Skin of body (tissue), 2 donors: ENCODE data around the gene CSNK2B. TPM values are rescaled to one million over a fixed set of nuclear protein-coding genes. Genes with fewer than 3 reads are reported as not detected.
"Not testable (repeated sequence)": the region's sequence is repeated elsewhere in the genome, so short reads cannot be mapped to it uniquely, and the experiment has no call there.

ENCODE experiments used
- DNase-seq: peaks from one replicate; lab custom pipeline; 2025; lab: John Stamatoyannopoulos, UW
- total RNA-seq: library from RNA; depleted of rRNA; stranded (reverse); fragments of >200 nt; gene quantifications from one replicate; pipeline ENCODE4 v1.2.3, GENCODE V29; 2014

CSNK2B gene
- total RNA-seq, 1 donor from 2014 or later = 75.8 TPM

DNA sequence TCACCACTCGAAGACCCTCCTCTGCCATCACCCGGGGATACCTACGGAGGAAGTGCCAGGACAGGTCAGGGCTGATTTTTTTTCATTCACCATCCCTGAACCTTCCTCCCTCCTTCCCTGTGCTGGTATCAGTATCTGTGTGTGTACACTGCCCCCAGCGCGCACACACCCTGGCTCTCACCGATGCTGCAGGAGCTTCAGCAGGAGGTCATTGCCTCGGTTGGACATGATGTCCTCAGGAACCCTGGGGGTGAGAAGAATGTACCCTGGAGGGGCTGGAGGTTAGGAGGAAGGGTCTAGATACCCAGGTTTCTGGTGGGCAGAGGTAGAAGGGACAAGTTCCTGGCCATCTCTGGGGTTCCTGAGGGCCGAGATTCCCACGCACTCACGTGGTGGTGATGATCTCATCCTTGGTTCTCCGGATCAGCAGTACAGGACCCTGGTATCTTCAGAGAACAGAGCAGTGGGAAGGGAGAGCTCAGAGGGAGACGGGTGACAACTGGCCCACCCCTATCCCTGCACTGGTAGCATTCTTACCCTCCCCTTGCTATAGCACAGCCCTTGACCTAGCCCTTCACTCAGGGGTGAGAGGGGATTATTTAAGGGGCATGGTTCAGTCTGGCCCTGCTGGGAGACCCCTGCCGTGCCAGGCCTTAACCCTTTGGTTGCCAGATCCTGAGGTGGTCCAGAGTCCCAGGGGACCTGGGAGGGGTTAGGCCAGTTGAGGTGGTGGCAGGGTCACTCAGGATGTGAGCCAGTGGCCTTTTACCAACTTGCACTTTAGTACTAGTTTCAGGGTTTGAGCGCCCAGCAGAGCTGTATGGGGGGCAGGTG lies 22.2 kb downstream of the CSNK2B start:
- no peak for DNase-seq

DNA sequence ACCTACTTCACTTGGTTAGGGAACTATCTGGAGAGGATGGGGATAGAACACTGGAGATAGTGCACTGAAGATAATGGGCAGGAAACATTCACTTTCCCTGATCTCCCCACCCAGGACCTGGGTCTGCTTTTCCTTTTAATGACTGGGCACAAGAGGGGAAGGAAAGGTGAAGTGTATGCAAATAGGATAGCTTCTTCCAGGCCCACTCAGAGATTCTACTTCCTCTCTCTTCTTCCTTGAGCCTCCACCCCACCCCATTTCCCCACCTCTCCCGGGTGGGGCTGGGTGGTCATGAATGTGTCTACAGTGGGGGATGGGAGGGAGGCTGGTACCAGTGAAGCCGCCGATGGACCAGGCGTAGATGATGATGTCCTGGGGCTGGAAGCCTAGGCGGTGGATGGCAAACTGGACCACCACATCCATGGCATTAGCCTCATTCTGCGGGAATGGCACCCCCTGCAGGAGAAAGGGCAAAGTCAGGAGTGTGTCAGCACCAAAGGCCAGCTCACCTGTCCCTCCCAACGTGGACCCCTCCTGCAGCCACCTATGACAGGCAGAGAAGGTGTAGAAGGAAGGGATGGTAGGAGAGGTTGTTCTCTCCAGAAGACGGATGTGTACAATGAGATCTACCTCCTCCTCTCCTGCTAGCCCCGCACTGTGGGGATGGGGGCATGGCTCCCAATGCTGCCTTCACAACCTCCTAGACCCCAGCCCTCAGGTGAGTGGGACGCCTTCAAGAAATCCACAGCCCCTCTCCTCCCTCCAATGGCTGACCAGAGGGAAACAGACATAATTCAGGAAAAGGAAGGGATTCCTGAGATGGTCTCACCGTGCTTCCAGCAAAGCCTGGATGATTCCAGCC lies 23.6 kb downstream of the CSNK2B start:
- DNase-seq = no peak

DNA sequence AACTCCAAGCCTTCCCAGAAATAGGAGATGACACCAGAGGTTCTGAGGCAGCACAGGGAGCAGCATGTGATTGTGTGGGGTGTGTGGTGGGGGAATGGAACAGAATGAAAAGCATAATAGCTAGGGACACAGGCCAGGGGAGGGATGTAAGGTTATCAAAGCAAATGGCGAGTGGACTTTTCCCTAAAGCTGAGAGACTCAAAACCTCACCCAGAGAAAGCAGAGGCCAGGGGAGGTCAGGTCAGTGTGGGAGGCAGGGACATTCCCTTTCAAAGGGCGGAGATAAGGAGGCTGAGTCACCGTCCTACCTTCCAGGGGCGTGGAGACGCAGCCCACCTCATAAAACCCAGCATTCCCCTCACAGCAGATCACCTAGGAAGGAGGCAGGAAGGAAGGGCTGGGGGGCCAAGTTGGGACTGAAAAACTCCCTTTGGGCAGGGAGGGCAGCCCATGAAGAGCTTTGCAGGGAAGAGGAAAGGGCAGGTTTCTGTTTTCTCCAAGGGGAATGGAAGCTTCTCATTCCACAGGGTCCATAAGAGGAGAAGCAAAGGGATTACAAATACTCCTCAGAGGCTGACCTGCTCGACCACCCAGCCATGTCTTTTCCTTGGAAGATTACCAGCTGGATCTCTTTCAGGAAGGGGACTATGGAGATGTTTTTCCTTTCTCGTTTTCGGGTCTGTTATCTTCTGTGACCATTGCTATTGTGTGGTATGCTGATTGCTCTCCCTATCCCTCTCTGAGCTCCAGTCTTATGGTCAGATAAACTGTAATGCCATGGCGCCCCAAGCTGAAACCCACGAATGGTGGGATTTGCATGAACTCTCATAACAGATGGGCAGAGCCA lies 24.6 kb downstream of the CSNK2B start:
- DNase-seq = no peak

DNA sequence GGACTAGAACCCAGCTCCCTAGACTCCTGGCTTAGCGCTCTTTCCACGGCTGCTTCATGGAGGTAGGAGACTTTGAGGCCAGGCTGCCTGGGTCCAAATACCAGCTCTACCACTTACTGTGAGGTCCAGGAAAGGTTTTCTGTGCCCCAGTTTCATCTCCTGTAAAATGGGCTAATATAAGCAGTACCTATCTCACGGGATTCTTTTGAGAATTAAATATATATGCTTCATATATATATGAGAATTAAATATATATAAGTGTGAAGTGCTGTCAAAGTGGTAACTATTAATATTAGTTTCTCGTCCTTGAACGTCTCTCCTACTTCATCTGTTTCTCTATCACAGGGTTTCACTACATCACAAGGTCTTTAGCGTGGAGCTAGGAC lies 25.2 kb downstream of the CSNK2B start:
- DNase-seq = no peak

DNA sequence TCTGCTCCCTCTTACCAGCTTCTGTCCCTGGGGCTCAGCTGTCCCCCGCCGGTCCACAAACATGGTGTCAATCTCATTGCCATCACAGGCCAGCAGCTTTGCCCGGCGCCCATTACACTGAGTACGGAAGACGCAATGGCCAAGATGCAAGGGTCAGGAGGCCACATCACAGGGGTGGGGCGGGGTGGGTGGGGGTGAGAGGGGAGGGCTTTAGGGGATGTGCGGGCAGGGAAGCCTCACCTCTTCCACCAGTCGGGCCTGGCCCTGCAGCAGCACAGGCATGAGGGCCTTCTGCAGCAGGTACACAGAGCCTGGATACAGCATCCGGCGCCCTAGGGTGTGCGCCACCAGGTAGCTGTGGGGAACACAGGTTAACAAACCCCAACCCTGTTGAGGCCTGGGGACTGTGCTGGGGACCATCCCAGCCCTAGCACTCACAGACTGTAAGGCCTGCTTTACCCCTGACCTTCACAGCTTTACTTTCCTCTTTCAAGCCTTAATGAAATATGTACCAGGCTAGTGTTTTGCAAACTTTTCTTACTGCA lies 25.8 kb downstream of the CSNK2B start:
- no peak for DNase-seq

DNA sequence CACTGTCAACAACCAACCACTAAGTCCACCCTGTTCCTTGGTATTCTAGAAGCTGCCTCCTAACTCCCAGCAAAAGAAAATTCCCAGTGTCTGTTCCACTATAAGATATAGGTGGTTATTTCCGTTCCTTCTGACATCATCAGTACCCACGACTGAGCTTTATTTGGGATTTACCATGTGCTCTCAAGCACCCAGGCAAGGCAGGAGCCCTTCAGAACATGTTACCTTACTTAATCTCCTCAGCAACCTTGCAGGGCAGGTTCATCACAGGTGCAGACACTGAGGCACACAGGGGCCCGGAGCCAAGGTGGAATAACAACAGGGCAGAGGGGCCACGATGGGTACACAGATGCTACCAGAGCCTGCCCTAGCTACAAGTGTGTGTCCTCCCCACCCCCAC lies 26.5 kb downstream of the CSNK2B start:
- no peak for DNase-seq

DNA sequence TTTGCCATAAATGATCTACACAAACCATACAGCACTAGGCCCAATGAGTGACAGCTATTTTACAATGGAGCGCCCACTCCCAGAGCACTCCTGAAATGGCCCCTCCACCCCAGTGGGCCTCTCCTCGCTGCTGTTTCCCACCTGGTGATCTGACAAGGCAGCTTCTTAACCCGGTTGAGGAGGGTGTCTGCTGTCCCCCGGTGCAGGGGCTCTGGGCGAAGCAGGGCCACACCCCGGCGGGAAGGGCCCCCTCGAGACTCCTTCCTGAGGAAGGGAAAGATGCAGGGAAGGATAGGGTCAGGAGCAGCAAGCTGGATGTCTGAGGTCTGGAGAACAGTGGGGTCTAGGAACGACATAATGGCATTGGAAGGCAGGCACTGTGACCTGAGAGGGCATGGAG lies 27.0 kb downstream of the CSNK2B start:
- no peak for DNase-seq

DNA sequence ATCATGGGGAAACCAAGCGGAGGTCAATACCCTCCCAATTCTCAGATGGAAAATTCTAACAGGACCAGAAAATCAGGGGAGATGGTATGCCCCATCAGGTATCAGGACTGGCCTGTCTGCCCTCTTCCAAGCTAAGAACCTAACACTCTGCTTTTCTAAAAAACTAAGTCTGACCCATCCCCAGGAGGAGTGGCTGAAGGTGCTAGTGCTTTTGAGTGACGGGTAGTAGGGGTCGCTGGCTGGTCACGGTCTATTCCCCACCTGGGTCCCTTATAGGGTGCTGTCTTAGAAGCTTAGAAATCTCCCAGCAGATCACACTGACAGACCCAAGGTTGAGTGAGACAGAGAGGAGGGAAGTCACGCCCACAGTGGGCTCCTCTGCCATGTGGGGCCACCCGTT lies 27.7 kb downstream of the CSNK2B start:
- DNase-seq = no peak

DNA sequence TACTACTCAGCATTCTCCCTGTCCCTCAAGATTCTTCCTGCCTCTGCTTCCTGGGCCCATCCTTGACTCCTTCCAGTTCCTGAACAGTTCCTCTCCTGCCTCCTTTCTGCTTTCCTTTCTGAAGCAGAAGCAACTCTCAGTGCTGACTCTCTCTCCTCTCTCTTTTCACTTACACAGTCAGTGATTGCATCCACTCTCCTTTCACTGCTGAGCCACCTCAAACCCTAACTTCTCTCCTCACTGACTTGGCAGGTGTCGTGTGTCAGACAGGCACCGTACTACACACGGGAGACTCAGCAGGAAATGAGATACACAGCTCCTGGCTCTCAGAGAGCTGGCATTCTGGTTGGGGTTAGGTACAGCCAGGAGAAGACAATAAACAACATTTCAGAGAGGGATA lies 31.7 kb downstream of the CSNK2B start:
- no peak for DNase-seq

DNA sequence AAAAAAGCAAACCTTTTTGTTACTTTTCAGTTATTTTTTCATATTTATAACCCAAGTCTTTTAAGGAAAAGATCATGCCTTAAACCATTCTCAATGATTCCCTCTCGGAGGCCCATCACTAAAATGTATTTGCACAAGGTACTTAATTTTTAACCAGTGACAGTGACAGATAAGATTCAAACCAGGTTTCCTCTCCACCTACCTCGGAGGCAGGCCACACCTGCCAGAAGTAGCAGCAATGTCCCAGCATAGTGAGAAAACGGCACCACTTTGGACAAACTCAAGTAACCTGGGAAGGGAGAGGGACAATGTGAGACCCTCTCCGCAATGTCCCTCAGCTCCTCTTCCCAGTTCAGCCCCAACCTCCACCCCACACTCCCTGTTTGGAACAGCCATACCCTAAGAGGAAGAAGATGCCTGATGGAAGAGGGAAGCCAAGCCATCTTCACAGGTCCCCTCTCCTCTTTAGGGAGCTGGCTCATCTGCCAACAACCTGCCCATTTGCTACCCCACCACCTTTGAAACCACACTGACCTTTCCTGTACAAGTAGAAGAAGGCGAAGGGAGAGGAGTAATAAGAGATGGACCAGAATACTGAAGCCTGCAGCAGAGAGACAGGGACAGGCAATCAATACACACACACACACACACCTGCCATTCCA lies 35.0 kb downstream of the CSNK2B start:
- no peak for DNase-seq

DNA sequence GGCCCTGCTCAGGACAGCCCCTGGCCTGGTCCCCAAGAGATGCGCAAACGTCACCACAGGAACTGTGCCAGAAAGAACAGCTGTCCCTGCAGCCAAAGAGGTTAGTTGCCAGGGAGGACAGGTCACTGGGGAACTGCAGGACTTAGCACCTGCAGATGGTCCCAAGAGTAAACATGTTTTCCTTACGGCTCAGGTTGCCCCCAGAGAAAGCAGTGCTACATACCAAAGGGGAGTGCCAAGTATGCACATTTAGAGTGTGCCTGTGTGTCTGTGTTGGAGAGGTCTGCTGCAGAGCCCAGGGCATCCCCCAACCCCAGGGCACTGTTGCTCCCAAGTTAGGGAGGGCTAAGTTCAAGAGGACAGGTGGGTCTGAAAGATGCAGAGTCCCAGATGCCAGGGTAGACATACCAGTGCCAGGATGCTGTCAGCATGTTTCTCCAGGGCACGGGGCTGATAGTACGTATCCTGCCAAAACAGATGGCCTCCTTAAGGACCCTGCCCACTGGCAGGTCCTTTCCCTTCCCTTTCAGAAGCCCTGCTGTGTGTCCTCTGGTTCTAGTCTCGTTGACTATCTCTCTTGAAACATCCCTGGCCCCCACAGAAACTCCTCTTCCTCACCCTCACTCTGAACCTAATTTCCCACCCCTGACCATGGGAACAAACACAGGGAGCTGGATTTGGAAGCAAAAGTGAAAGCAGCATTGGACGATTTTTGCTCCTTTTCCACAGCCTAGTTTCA lies 36.0 kb downstream of the CSNK2B start:
- DNase-seq = no peak

DNA sequence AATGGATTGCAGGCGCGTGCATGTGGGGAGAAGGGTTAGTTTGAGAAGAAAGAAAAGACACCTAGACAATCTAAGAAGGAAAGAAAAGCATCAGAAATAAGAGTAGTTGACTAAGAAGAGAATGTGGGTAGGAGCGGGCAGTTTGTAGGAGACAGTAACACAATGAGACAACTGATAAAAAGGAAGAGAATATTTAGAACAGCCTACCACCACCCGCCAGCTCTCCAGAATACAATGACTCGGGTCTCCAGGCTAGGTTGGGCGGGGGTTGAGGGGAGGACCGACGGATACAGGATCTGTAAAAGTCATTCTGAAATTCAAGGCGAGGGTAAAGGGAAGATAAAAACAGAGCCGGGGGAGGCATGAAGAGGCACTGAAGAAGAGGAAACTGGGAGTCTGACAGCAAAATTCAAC lies 36.5 kb downstream of the CSNK2B start:
- no peak for DNase-seq

DNA sequence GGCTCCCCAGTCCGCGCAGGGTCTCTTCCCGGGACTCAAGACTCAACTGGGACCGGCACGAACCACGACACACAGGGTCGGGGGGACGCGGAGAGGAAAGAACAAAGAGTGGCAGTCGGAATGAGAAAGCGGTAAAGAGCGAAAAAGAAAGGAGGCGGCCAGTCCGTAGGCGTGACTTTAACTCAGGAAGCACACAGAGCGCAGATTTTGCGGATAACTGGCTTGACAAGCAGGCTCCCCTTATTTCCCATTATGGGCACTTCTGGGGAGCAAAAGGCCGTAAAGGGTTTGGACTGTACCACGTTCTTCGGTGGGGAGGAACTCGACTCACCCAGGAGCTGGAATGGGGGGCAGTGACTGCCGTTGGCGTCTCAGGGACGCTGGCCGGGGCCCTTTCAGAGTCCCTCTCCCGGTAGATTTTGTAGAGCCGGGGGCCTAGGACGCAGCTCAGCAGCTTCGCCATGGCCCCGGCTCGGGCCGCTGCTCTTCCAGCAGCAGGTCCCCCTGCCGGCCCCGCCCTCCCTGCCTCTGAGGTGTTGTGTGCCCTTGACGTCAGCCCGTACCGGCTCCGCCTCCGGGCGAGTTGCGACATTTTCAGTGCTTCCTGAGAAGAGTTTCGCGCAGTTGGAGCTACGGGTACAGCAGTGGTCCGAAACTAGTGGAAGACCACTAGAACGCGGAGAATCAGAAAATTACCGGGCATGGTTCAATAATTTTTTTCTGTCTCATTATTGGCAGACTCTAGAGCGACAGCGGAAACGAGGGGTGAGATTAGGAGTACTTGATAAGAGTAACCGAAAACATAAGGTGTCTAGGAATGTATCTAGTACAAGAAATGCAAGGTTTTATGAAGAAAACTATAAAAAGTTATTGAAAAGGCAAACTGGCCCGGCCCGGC lies 37.2 kb downstream of the CSNK2B start, which contains the start of gene ABHD16A:
Gene ABHD16A, minus strand, starts transcription at position 506 of the 898 bp plus-strand sequence. Its CDS starts 43 bp downstream, at position 463.
- DNase-seq = peak; percentile 99

DNA sequence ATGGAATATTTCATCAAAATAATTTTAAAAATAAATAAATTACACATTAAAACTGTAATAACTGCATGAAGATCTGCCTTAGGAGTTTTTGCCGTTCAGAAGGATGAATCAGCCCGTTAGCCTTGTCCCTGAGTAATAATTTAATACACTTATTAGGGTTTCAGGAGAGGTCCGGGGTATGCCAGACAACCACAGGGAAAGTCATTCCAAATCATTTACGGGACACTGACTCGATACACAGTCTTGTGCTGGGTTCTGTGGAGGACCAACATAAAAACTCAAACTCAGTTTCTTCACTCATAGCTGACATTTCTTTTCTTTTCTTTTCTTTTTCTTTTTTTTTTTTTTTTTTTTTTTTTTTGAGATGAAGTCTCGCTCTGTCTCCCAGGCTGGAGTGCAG lies 40.1 kb downstream of the CSNK2B start:
- DNase-seq = no peak

DNA sequence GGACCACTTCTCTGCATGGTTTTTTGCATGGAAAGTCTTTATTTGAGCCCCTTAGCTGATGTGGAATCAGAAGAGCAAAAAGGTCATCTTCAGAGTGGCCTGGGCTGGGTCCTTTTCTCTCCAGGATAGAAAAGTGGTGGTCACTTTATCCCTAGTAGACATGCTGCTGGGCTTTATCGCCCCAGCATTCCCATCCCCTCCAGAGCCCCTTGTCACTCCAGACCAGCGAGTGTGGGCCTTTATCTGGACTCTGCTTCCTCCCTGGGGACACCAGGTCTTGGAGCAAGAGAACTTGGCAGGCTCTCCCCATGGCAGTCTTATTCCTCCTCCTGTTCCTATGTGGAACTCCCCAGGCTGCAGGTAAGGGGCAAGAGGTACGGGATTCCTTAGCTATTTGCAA lies 40.7 kb downstream of the CSNK2B start, which contains the start of gene LY6G6F:
Gene LY6G6F, plus strand, starts transcription at position 268 of the 400 bp plus-strand sequence. Its CDS starts 41 bp downstream, at position 309.
- no peak for DNase-seq

DNA sequence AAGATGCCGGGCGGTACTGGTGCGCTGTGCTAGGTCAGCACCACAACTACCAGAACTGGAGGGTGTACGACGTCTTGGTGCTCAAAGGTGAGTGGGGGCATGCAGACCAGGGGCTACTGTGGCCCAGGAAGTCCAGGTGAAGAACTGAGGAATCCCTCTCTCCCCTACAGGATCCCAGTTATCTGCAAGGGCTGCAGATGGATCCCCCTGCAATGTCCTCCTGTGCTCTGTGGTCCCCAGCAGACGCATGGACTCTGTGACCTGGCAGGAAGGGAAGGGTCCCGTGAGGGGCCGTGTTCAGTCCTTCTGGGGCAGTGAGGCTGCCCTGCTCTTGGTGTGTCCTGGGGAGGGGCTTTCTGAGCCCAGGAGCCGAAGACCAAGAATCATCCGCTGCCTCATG lies 41.8 kb downstream of the CSNK2B start:
- no peak for DNase-seq

DNA sequence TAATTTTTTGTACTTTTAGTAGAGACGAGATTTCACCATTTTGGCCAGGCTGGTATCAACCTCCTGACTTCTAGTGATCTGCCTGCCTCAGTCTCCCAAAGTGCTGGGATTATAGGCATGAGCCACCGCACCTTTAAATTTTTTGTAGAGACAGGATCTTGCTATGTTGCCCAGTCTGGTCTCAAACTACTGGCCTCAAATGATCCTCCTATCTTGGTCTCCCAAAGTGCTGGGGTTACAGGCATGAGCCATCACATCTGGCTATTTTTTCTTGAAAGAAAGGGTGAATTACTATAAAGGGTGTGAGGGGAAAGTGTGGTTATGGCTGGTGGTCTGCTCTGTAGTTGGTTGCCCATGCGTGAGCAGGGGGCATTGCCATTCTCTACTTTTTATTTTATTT lies 42.3 kb downstream of the CSNK2B start:
- no peak for DNase-seq

DNA sequence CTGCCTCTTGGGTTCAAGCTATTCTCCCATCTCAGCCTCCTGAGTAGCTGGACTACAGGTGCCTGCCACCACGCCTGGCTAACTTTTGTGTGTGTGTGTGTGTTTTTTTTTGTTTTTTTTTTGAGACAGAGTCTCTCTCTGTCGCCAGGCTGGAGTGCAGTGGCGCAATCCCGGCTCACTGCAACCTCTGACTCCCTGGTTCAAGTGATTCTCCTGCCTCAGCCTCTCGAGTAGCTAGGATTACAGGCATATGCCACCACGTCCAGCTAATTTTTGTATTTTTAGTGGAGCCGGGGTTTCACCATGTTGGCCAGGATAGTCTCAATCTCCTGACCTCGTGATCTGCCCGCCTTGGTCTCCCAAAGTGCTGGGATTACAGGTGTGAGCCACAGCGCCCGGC lies 43.3 kb downstream of the CSNK2B start:
- not testable (repeated sequence) for DNase-seq
